Liver (tissue), 9 donors: ENCODE results near the gene RHOH. TPM values are rescaled to one million over a fixed set of nuclear protein-coding genes. Genes with fewer than 3 reads are reported as not detected.
"Not testable (repeated sequence)": the region's sequence is repeated elsewhere in the genome, so short reads cannot be mapped to it uniquely, and the experiment has no call there.

Experiments
- DNase-seq: peaks from one replicate; pipeline ENCODE4 v3.0.0-alpha.2; 2017; ENCODE audit warnings: low spot score
- H3K27ac ChIP-seq, 2 donors: one replicate each; pipeline ENCODE4 v1.7.0; 2013; ENCODE audit warnings: inconsistent platforms in 2 of 2, low read length in 2 of 2, control low read depth in 1 of 2, low read depth in 1 of 2, mild to moderate bottlenecking in 1 of 2
- H3K27me3 ChIP-seq, 4 donors: one replicate each; pipeline versions ENCODE4 v1.6.1 to v1.7.0; 2013; ENCODE audit warnings: low read length in 3 of 4, inconsistent platforms in 1 of 4, mild to moderate bottlenecking in 1 of 4, moderate library complexity in 1 of 4; ENCODE audit not compliant: control insufficient read depth in 4 of 4, insufficient read depth in 4 of 4
- H3K36me3 ChIP-seq, 4 donors: one replicate each; pipeline versions ENCODE4 v1.6.1 to v1.7.0; 2013; ENCODE audit warnings: low read length in 3 of 4, mild to moderate bottlenecking in 3 of 4, low read depth in 1 of 4, moderate library complexity in 1 of 4; ENCODE audit not compliant: control insufficient read depth in 4 of 4, insufficient read depth in 3 of 4
- H3K4me1 ChIP-seq, 4 donors: one replicate each; pipeline versions ENCODE4 v1.6.1 to v1.7.0; 2013; ENCODE audit warnings: low read length in 3 of 4, mild to moderate bottlenecking in 3 of 4, moderate library complexity in 1 of 4; ENCODE audit not compliant: control insufficient read depth in 4 of 4, insufficient read depth in 4 of 4
- H3K4me3 ChIP-seq, 3 donors: one replicate each; pipeline versions ENCODE4 v1.6.1 to v1.7.0; 2013; ENCODE audit warnings: low read length in 3 of 3, control low read depth in 1 of 3, low read depth in 1 of 3, mild to moderate bottlenecking in 1 of 3
- H3K9ac ChIP-seq, 2 donors: one replicate each; pipeline ENCODE4 v1.7.0; 2013; ENCODE audit warnings: low read length in 2 of 2, mild to moderate bottlenecking in 2 of 2, moderate library complexity in 2 of 2, control low read depth in 1 of 2, low read depth in 1 of 2
- H3K9me3 ChIP-seq, 4 donors: one replicate each; pipeline versions ENCODE4 v1.6.1 to v1.7.0; 2013; ENCODE audit warnings: low read length in 3 of 4; ENCODE audit not compliant: control insufficient read depth in 4 of 4
- EGR1 ChIP-seq, 2 donors: IDR thresholded peaks; 2 replicates each; pipeline ENCODE4 v1.6.1; 2016 to 2018; ENCODE audit warnings: antibody characterized with exemption in 2 of 2, low read depth in 2 of 2
- FOXA1 ChIP-seq: IDR thresholded peaks from 2 replicates; pipeline ENCODE4 v1.6.1; 2016; ENCODE audit warnings: antibody characterized with exemption
- FOXA2 ChIP-seq: IDR thresholded peaks from 2 replicates; pipeline ENCODE4 v1.6.1; 2016; ENCODE audit warnings: antibody characterized with exemption
- GABPA ChIP-seq, 2 donors: IDR thresholded peaks in 1 of 2; conservative IDR thresholded peaks in 1 of 2; 2 replicates each; pipeline ENCODE4 v1.6.1; 2016; ENCODE audit warnings: antibody characterized with exemption in 2 of 2, mild to moderate bottlenecking in 1 of 2, moderate library complexity in 1 of 2
- HNF4A ChIP-seq, 2 donors: conservative IDR thresholded peaks; 2 replicates each; pipeline ENCODE4 v1.6.1; 2016; ENCODE audit warnings: antibody characterized with exemption in 2 of 2, mild to moderate bottlenecking in 2 of 2
- HNF4G ChIP-seq: IDR thresholded peaks from 2 replicates; pipeline ENCODE4 v1.6.1; 2016; ENCODE audit warnings: antibody characterized with exemption
- JUND ChIP-seq, 2 donors: IDR thresholded peaks; 2 replicates each; pipeline ENCODE4 v1.6.1; 2016; ENCODE audit warnings: antibody characterized with exemption in 2 of 2
- NR2F2 ChIP-seq: IDR thresholded peaks from 2 replicates; pipeline ENCODE4 v1.6.1; 2016; ENCODE audit warnings: antibody characterized with exemption
- RAD21 ChIP-seq, 2 donors: IDR thresholded peaks; 2 replicates each; pipeline ENCODE4 v1.6.1; 2016; ENCODE audit warnings: antibody characterized with exemption in 2 of 2, mild to moderate bottlenecking in 2 of 2
- RXRA ChIP-seq, 2 donors: IDR thresholded peaks; 2 replicates each; pipeline ENCODE4 v1.6.1; 2017 to 2018; ENCODE audit warnings: antibody characterized with exemption in 2 of 2, mild to moderate bottlenecking in 1 of 2
- SP1 ChIP-seq: IDR thresholded peaks from 2 replicates; pipeline ENCODE4 v1.6.1; 2018; ENCODE audit warnings: antibody characterized with exemption, mild to moderate bottlenecking
- TAF1 ChIP-seq: conservative IDR thresholded peaks from 2 replicates; pipeline ENCODE4 v1.6.1; 2016; ENCODE audit warnings: antibody characterized with exemption, mild to moderate bottlenecking
- YY1 ChIP-seq: IDR thresholded peaks from 2 replicates; pipeline ENCODE4 v1.6.1; 2016; ENCODE audit warnings: antibody characterized with exemption, mild to moderate bottlenecking
- WGBS: extraction: QIAGEN DNeasy Blood & Tissue Kit; methylation state at CpG from one replicate; pipeline ENCODE4 v1.1.7; 2013; 5-methylcytosine and 5-hydroxymethylcytosine counted together
- polyA plus RNA-seq, 2 donors: library from polyadenylated mRNA; stranded (reverse) in 1 of 2; unstranded in 1 of 2; fragments of 200-250 nt in 1 of 2; fragments of >200 nt in 1 of 2; fragmentation: Nextera tagmentation in 1 of 2; extraction: Ambion mirVana in 1 of 2; gene quantifications; one replicate each; pipeline versions ENCODE4 v1.2.1 to v1.2.3, GENCODE V29; 2013 to 2015
- total RNA-seq, 2 donors: library from RNA; depleted of rRNA; stranded (reverse); fragments of >200 nt; gene quantifications; one replicate each; pipeline ENCODE4 v1.2.3, GENCODE V29; 2014
- TF ChIP-seq, protein P1 (sequence below): IDR thresholded peaks from 2 replicates; pipeline ENCODE4 v1.6.1; 2016; ENCODE audit warnings: antibody characterized with exemption
- TF ChIP-seq, protein P2 (sequence below): IDR thresholded peaks from 2 replicates; pipeline ENCODE4 v1.6.1; 2016; ENCODE audit warnings: antibody characterized with exemption
- TF ChIP-seq, protein P3 (sequence below): IDR thresholded peaks from 2 replicates; pipeline ENCODE4 v1.6.1; 2016; ENCODE audit warnings: antibody characterized with exemption, mild to moderate bottlenecking
- TF ChIP-seq, protein P4 (sequence below): fragments of 150-350 bp; IDR thresholded peaks from 2 replicates; pipeline ENCODE4 v1.5.1; 2017; ENCODE audit warnings: improper control_type of control experiment, low read depth, low read length; ENCODE audit not compliant: missing input control
- TF ChIP-seq, protein P5 (sequence below): IDR thresholded peaks from 2 replicates; pipeline ENCODE4 v1.6.1; 2016; ENCODE audit warnings: antibody characterized with exemption
- donor health status: healthy.
- donor health status: healthy.
- donor health status: healthy.
- donor health status: healthy.
- donor health status: healthy.

Gene RHOH, protein sequence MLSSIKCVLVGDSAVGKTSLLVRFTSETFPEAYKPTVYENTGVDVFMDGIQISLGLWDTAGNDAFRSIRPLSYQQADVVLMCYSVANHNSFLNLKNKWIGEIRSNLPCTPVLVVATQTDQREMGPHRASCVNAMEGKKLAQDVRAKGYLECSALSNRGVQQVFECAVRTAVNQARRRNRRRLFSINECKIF
- total RNA-seq = 1 to 10 TPM; 1.8 to 2.3 TPM
- polyA plus RNA-seq = under 1 TPM; 0.56 to 0.75 TPM

DNA sequence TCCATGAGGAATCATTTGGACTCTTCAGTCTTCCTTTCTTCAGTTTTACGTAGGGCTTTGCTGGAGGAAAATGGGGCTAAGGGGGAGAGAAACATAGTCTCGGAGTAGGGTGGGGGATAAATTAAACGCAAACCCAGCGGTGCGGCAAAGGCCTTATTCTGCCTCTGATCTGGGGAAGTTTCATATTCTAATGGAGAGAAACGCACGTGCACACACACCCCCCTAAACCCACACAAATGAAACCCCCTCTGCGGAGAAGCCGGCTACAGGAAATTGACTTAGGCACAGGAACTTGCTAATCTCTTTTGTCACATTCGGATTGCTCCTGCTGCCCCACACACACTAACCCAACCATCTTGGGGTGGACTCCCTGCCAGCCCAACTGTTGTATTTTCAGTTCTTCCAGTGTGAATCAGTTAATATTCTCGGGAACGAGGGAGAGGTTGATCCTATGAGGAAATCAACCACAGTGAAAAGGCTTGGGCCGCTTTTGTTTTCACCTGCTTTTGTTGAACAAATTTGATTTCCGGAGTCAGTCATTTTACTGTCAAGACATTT, at the start of gene RHOH:
Gene RHOH (plus strand): TSS at position 308 of the 558 bp plus-strand sequence. CDS start 46,356 bp downstream, outside the sequence.
- no peak for TF ChIP-seq FOXA2
- no peak for TF ChIP-seq EGR1 (IDR thresholded peaks at IDR 0.05; ENCODE audit: low read depth in 2 of 2)
- no peak for TF ChIP-seq JUND (IDR thresholded peaks at IDR 0.05)
- TF ChIP-seq, protein P1, sequence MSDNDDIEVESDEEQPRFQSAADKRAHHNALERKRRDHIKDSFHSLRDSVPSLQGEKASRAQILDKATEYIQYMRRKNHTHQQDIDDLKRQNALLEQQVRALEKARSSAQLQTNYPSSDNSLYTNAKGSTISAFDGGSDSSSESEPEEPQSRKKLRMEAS = no peak
- TF ChIP-seq HNF4G = no peak
- TF ChIP-seq YY1 = no peak
- TF ChIP-seq NR2F2 = no peak
- TF ChIP-seq RAD21 (IDR thresholded peaks at IDR 0.05) = no peak
- TF ChIP-seq, protein P2, sequence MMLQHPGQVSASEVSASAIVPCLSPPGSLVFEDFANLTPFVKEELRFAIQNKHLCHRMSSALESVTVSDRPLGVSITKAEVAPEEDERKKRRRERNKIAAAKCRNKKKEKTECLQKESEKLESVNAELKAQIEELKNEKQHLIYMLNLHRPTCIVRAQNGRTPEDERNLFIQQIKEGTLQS = no peak
- TF ChIP-seq TAF1 = no peak
- no peak for TF ChIP-seq GABPA (IDR thresholded peaks at IDR 0.05 in 1 of 2, conservative IDR thresholded peaks at IDR 0.05 in 1 of 2)
- no peak for TF ChIP-seq RXRA (IDR thresholded peaks at IDR 0.05)
- TF ChIP-seq, protein P3, sequence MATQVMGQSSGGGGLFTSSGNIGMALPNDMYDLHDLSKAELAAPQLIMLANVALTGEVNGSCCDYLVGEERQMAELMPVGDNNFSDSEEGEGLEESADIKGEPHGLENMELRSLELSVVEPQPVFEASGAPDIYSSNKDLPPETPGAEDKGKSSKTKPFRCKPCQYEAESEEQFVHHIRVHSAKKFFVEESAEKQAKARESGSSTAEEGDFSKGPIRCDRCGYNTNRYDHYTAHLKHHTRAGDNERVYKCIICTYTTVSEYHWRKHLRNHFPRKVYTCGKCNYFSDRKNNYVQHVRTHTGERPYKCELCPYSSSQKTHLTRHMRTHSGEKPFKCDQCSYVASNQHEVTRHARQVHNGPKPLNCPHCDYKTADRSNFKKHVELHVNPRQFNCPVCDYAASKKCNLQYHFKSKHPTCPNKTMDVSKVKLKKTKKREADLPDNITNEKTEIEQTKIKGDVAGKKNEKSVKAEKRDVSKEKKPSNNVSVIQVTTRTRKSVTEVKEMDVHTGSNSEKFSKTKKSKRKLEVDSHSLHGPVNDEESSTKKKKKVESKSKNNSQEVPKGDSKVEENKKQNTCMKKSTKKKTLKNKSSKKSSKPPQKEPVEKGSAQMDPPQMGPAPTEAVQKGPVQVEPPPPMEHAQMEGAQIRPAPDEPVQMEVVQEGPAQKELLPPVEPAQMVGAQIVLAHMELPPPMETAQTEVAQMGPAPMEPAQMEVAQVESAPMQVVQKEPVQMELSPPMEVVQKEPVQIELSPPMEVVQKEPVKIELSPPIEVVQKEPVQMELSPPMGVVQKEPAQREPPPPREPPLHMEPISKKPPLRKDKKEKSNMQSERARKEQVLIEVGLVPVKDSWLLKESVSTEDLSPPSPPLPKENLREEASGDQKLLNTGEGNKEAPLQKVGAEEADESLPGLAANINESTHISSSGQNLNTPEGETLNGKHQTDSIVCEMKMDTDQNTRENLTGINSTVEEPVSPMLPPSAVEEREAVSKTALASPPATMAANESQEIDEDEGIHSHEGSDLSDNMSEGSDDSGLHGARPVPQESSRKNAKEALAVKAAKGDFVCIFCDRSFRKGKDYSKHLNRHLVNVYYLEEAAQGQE = no peak
- TF ChIP-seq, protein P4, sequence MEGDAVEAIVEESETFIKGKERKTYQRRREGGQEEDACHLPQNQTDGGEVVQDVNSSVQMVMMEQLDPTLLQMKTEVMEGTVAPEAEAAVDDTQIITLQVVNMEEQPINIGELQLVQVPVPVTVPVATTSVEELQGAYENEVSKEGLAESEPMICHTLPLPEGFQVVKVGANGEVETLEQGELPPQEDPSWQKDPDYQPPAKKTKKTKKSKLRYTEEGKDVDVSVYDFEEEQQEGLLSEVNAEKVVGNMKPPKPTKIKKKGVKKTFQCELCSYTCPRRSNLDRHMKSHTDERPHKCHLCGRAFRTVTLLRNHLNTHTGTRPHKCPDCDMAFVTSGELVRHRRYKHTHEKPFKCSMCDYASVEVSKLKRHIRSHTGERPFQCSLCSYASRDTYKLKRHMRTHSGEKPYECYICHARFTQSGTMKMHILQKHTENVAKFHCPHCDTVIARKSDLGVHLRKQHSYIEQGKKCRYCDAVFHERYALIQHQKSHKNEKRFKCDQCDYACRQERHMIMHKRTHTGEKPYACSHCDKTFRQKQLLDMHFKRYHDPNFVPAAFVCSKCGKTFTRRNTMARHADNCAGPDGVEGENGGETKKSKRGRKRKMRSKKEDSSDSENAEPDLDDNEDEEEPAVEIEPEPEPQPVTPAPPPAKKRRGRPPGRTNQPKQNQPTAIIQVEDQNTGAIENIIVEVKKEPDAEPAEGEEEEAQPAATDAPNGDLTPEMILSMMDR = no peak
- TF ChIP-seq SP1 = no peak
- TF ChIP-seq HNF4A (conservative IDR thresholded peaks at IDR 0.05) = no peak
- TF ChIP-seq FOXA1 = no peak
- TF ChIP-seq, protein P5, sequence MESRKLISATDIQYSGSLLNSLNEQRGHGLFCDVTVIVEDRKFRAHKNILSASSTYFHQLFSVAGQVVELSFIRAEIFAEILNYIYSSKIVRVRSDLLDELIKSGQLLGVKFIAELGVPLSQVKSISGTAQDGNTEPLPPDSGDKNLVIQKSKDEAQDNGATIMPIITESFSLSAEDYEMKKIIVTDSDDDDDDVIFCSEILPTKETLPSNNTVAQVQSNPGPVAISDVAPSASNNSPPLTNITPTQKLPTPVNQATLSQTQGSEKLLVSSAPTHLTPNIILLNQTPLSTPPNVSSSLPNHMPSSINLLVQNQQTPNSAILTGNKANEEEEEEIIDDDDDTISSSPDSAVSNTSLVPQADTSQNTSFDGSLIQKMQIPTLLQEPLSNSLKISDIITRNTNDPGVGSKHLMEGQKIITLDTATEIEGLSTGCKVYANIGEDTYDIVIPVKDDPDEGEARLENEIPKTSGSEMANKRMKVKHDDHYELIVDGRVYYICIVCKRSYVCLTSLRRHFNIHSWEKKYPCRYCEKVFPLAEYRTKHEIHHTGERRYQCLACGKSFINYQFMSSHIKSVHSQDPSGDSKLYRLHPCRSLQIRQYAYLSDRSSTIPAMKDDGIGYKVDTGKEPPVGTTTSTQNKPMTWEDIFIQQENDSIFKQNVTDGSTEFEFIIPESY = no peak
- Histone ChIP-seq H3K36me3 (no peaks in the 10 kb centered on the region), H3K27ac (peak within 1 kb of the TSS in 1 of 2 donors; percentile 31), H3K9ac (peak within 1 kb of the TSS in 1 of 2 donors; percentile 66), H3K4me3 (peak within 1 kb of the TSS in 2 of 3 donors; percentile 9 to 10), H3K9me3 (no peaks in the 10 kb centered on the region), H3K4me1 (peaks cover 0 to 3% (median 1%) of the 10 kb centered on the region in 4 donors), H3K27me3 (no peaks in the 10 kb centered on the region)
- DNase-seq = no peak
- WGBS = 73% methylated on average over 14 of the region's 14 CpGs

DNA sequence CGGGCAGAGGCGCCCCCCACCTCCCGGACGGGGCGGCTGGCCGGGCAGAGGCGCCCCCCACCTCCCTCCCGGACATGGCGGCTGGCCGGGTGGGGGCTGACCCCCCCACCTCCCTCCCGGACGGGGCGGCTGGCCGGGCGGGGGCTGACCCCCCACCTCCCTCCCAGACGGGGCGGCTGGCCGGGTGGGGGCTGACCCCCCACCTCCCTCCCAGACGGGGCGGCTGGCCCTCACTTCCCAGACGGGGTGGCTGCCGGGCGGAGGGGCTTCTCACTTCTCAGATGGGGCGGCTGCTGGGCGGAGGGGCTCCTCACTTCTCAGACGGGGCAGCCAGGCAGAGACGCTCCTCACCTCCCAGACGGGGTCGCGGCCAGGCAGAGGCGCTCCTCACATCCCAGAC, 49.3 kb upstream of the RHOH start:
- not testable (repeated sequence) for H3K4me1 ChIP-seq, H3K9ac ChIP-seq, H3K27me3 ChIP-seq, H3K27ac ChIP-seq, H3K9me3 ChIP-seq, DNase-seq, H3K4me3 ChIP-seq
- peaks cover 3 to 10% (median 10%) of the 10 kb centered on the region in 4 donors for H3K36me3 ChIP-seq
- 97% methylated on average over 31 of the region's 31 CpGs for WGBS
